H1 (cell line): ENCODE results near the gene VCPKMT. TPM values are rescaled to one million over a fixed set of nuclear protein-coding genes. Genes with fewer than 3 reads are reported as not detected.

Experiments used
- CTCF ChIA-PET: fragments of 300-600 bp; sonication (Branson Sonifier 250); formaldehyde crosslinking; loops from one replicate; lab custom pipeline; 2021; ENCODE audit not compliant: partially characterized antibody; lab: Charles Lee
- POLR2A ChIA-PET: fragments of 300-600 bp; sonication (Branson Sonifier 250); formaldehyde crosslinking; loops from one replicate; lab custom pipeline; 2021; ENCODE audit warnings: inconsistent platforms; ENCODE audit not compliant: partially characterized antibody; lab: Charles Lee
- DNase-seq, 2 experiments: peaks; one replicate each; pipeline versions ENCODE4 v3.0.0 to v3.0.0-alpha.2; 2010 to 2022; ENCODE audit warnings: low spot score in 2 of 2, low read depth in 1 of 2, mixed read lengths in 1 of 2
- FAIRE-seq: peaks from 2 replicates; lab custom pipeline; 2011; peaks lifted over from hg19 to GRCh38; lab: Jason Lieb, UNC
- H2AFZ ChIP-seq: 2 replicates; pipeline ENCODE4 v1.8.1; 2012; ENCODE audit warnings: low read length, inconsistent platforms
- H2AK5ac ChIP-seq: 2 replicates; pipeline ENCODE4 v1.6.1; 2013; ENCODE audit warnings: low read depth, low read length
- H2BK120ac ChIP-seq: replicated peaks from 2 replicates; pipeline ENCODE3; 2013; ENCODE audit warnings: low read depth, low read length, inconsistent platforms
- H2BK12ac ChIP-seq: 2 replicates; pipeline ENCODE4 v1.6.1; 2013; ENCODE audit warnings: low read depth, low read length
- H2BK15ac ChIP-seq: 2 replicates; pipeline ENCODE4 v1.6.1; 2013; ENCODE audit warnings: low read length
- H2BK20ac ChIP-seq: 2 replicates; pipeline ENCODE4 v1.6.1; 2013; ENCODE audit warnings: low read length
- H2BK5ac ChIP-seq: 2 replicates; pipeline ENCODE4 v1.6.1; 2013; ENCODE audit warnings: low read depth, low read length
- H3K14ac ChIP-seq: 2 replicates; pipeline ENCODE4 v1.6.1; 2013; ENCODE audit warnings: inconsistent platforms; ENCODE audit not compliant: insufficient read length
- H3K18ac ChIP-seq: 2 replicates; pipeline ENCODE4 v1.6.1; 2013; ENCODE audit warnings: low read length; ENCODE audit errors: extremely low read depth
- H3K23ac ChIP-seq: 2 replicates; pipeline ENCODE4 v1.6.1; 2013; ENCODE audit warnings: inconsistent platforms; ENCODE audit not compliant: insufficient read length
- H3K23me2 ChIP-seq: 2 replicates; pipeline ENCODE4 v1.6.1; 2013; ENCODE audit warnings: low read depth, low read length
- H3K27ac ChIP-seq: 2 replicates; pipeline ENCODE4 v1.6.1; 2011; ENCODE audit warnings: low read depth, low read length, inconsistent platforms
- H3K27me3 ChIP-seq, 4 experiments: replicated peaks in 1 of 4; 1 replicate in 1 of 4; 2 replicates in 3 of 4; pipeline versions ENCODE4 v1.6.1 to v1.8.1; 2011 to 2013; ENCODE audit warnings: low read length in 3 of 4, mild to moderate bottlenecking in 3 of 4, inconsistent platforms in 2 of 4, mixed read lengths in 2 of 4, moderate library complexity in 1 of 4; ENCODE audit not compliant: control insufficient read depth in 3 of 4, insufficient read depth in 3 of 4; ENCODE audit errors: extremely low read depth in 1 of 4
- H3K36me3 ChIP-seq, 4 experiments: 2 replicates each; pipeline versions ENCODE4 v1.6.1 to v1.8.1; 2011 to 2013; ENCODE audit warnings: mild to moderate bottlenecking in 4 of 4, low read length in 3 of 4, moderate library complexity in 2 of 4, control low read depth in 1 of 4, inconsistent platforms in 1 of 4; ENCODE audit not compliant: insufficient read depth in 4 of 4, control insufficient read depth in 2 of 4
- H3K4ac ChIP-seq: replicated peaks from 2 replicates; pipeline ENCODE3; 2013; ENCODE audit warnings: low read length, low read depth, mixed read lengths, inconsistent platforms; ENCODE audit not compliant: insufficient read length
- H3K4me1 ChIP-seq, 4 experiments: replicated peaks in 1 of 4; 1 replicate in 1 of 4; 2 replicates in 3 of 4; pipeline versions ENCODE4 v1.6.1 to v1.8.1; 2011 to 2013; ENCODE audit warnings: low read length in 3 of 4, inconsistent platforms in 2 of 4, mixed read lengths in 1 of 4; ENCODE audit not compliant: insufficient read depth in 4 of 4, control insufficient read depth in 3 of 4
- H3K4me2 ChIP-seq, 2 experiments: 2 replicates each; pipeline versions ENCODE4 v1.6.1 to v1.8.1; 2011 to 2013; ENCODE audit warnings: low read depth in 2 of 2, low read length in 2 of 2, control low read depth in 1 of 2, inconsistent platforms in 1 of 2, mild to moderate bottlenecking in 1 of 2; ENCODE audit not compliant: insufficient read depth in 1 of 2
- H3K4me3 ChIP-seq, 4 experiments: fragments of 200-600, 300-600 bp in 1 of 4; sonication (generic), shearing (Covaris generic), sonication (Bioruptor Twin) in 1 of 4; 2 replicates each; pipeline versions ENCODE4 v1.5.1 to v1.8.1; 2011 to 2016; ENCODE audit warnings: low read length in 4 of 4, low read depth in 3 of 4, control low read depth in 2 of 4, inconsistent platforms in 2 of 4, mild to moderate bottlenecking in 2 of 4, mixed read lengths in 1 of 4, moderate library complexity in 1 of 4; ENCODE audit not compliant: insufficient read depth in 2 of 4; ENCODE audit errors: extremely low read depth in 1 of 4
- H3K56ac ChIP-seq: replicated peaks from 2 replicates; pipeline ENCODE3; 2013; ENCODE audit warnings: low read depth, mild to moderate bottlenecking, mixed read lengths, low read length, inconsistent platforms; ENCODE audit not compliant: insufficient read length
- H3K79me1 ChIP-seq: 2 replicates; pipeline ENCODE4 v1.6.1; 2013; ENCODE audit warnings: low read depth, low read length, control low read depth
- H3K79me2 ChIP-seq, 2 experiments: 2 replicates each; pipeline versions ENCODE4 v1.6.1 to v1.8.1; 2012 to 2013; ENCODE audit warnings: low read length in 2 of 2, mild to moderate bottlenecking in 2 of 2, inconsistent platforms in 1 of 2; ENCODE audit not compliant: insufficient read depth in 2 of 2, control insufficient read depth in 1 of 2
- H3K9ac ChIP-seq, 4 experiments: replicated peaks in 1 of 4; 1 replicate in 1 of 4; 2 replicates in 3 of 4; pipeline versions ENCODE4 v1.6.1 to v1.8.1; 2011 to 2013; ENCODE audit warnings: low read depth in 3 of 4, low read length in 3 of 4, control low read depth in 2 of 4, mild to moderate bottlenecking in 2 of 4, moderate library complexity in 2 of 4, inconsistent platforms in 1 of 4; ENCODE audit errors: extremely low read depth in 1 of 4
- H3K9me3 ChIP-seq, 2 experiments: 2 replicates each; pipeline versions ENCODE4 v1.6.1 to v1.8.1; 2012 to 2013; ENCODE audit warnings: mild to moderate bottlenecking in 2 of 2, moderate library complexity in 2 of 2, control low read depth in 1 of 2, inconsistent platforms in 1 of 2, low read depth in 1 of 2, low read length in 1 of 2, mixed read lengths in 1 of 2; ENCODE audit not compliant: insufficient read depth in 2 of 2
- H4K20me1 ChIP-seq, 2 experiments: replicated peaks in 1 of 2; 2 replicates each; pipeline versions ENCODE3 to v1.8.1; 2011 to 2013; ENCODE audit warnings: inconsistent platforms in 2 of 2, low read length in 2 of 2, mild to moderate bottlenecking in 1 of 2; ENCODE audit not compliant: insufficient read depth in 2 of 2, control insufficient read depth in 1 of 2
- H4K5ac ChIP-seq: 2 replicates; pipeline ENCODE4 v1.6.1; 2013; ENCODE audit warnings: low read length, low read depth, mixed read lengths, inconsistent platforms; ENCODE audit not compliant: insufficient read length
- H4K8ac ChIP-seq: 2 replicates; pipeline ENCODE4 v1.8.0; 2013; ENCODE audit warnings: mild to moderate bottlenecking, moderate library complexity, low read length, inconsistent platforms; ENCODE audit not compliant: insufficient read depth; ENCODE audit errors: extremely low read depth
- H4K91ac ChIP-seq: replicated peaks from 2 replicates; pipeline ENCODE3; 2013; ENCODE audit warnings: low read length, mixed read lengths, inconsistent platforms; ENCODE audit not compliant: insufficient read length
- FOSL1 ChIP-seq: IDR thresholded peaks from 2 replicates; pipeline ENCODE4 v1.6.1; 2011; ENCODE audit warnings: mild to moderate bottlenecking, low read depth, low read length, moderate library complexity; ENCODE audit not compliant: insufficient read depth
- POU5F1 ChIP-seq: IDR thresholded peaks from 2 replicates; pipeline ENCODE4 v1.6.1; 2011; ENCODE audit warnings: low read depth, mild to moderate bottlenecking, low read length, moderate library complexity
- SP1 ChIP-seq: IDR thresholded peaks from 2 replicates; pipeline ENCODE4 v1.6.1; 2011; ENCODE audit warnings: low read depth, low read length
- WGBS, 2 experiments: shearing (Covaris generic) in 1 of 2; methylation state at CpG; one replicate each; pipeline versions ENCODE4 v1.1.6 to v1.1.7; 2013 to 2015; ENCODE audit warnings: low lambda C conversion rate in 2 of 2, mixed read lengths in 2 of 2, inconsistent platforms in 1 of 2, low coverage in 1 of 2, missing lambda C conversion rate in 1 of 2; ENCODE audit not compliant: insufficient replicate concordance in 2 of 2, insufficient coverage in 1 of 2, insufficient read length in 1 of 2; ENCODE audit errors: extremely low coverage in 1 of 2, missing lambda C conversion rate in 1 of 2; 5-methylcytosine and 5-hydroxymethylcytosine counted together
- polyA plus RNA-seq, 7 experiments: library from polyadenylated mRNA; depleted of rRNA in 3 of 7; stranded (reverse) in 5 of 7; unstranded in 2 of 7; fragments of >200 nt in 5 of 7; fragments of 200-250 nt in 2 of 7; gene quantifications; 1 replicate in 5 of 7; 2 replicates in 1 of 7; 4 replicates in 1 of 7; pipeline versions ENCODE4 v1.2.1 to v1.2.3, GENCODE V29; 2011 to 2013; ENCODE audit warnings: missing spikeins in 2 of 7, mixed read lengths in 2 of 7
- total RNA-seq: library from RNA; stranded (reverse); fragmentation: NEBNext Ultra II Directional; extraction: Animal tissue kit (Norgen Biotek cat#: 25700); gene quantifications from 2 replicates; pipeline ENCODE4 v1.2.1, GENCODE V29; 2021

The VCPKMT gene
- total and polyA plus RNA-seq, 2 of the 8 experiments (the other 6 are each of a cell fraction or from before 2014, with no cell fraction given) = 3.8 to 7.1 TPM

DNA sequence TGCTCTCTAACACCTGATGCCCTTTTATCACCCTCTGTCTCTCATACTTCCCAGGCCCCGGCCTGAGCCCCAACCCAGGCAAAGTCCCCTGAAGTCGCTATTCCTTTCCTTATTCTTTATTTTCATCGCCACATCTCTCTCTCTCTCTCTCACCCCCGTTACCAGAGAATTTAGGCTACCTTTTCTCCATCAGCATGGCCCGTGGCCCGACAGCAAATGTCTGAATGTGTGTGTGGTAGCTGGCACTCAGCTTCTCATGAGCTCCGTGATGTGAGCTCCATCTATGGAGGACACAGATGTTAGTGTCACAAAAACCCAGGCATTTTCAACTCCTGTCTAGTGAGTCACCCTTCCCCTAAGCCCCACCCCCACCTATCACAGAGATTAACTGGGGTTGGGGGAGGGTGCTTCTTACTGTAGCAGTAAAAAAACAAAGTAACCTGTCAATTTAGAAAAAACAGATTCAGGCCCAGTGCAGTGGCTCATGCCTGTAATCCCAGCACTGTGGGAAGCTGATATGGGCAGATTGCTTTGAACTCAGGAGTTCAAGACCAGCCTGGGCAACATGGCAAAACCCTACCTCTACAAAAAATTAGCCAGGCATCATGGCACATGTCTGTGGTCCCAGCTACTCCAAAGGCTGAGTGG, 53.8 kb downstream of the VCPKMT start:
- no peaks in the 10 kb centered on the region; a peak in 1 of 7 replicates for H3K27me3 ChIP-seq
- H3K36me3 ChIP-seq = no peaks in the 10 kb centered on the region
- no peak overlapping the region for H2BK120ac ChIP-seq
- H3K4me2 ChIP-seq = no peak overlapping the region
- no peak for FAIRE-seq
- no peaks in the 10 kb centered on the region for H4K20me1 ChIP-seq
- DNase-seq = no peak
- no peaks in the 10 kb centered on the region for H3K9me3 ChIP-seq
- H4K5ac ChIP-seq = no peak overlapping the region
- H3K4ac ChIP-seq = no peak overlapping the region
- H2BK20ac ChIP-seq = no peak overlapping the region
- H2BK15ac ChIP-seq = no peak overlapping the region
- no peak overlapping the region for H3K9ac ChIP-seq
- CTCF ChIA-PET = interaction anchor here (0.8 to 2.7 kb wide), 9 partner anchors 17 to 201 kb away, joined by 3 to 8 read pairs (median 5); no protein-coding TSS in a partner anchor
- no peaks in the 10 kb centered on the region for H3K79me1 ChIP-seq
- no peak overlapping the region for H3K14ac ChIP-seq
- H3K4me1 ChIP-seq = peaks cover 5 to 13% (median 9%) of the 10 kb centered on the region in 4 experiments; a peak in 6 of 7 replicates
- H2AK5ac ChIP-seq = no peak overlapping the region
- no peak overlapping the region for H3K18ac ChIP-seq
- H4K8ac ChIP-seq = no peak overlapping the region
- no peak overlapping the region for H3K56ac ChIP-seq
- no peak overlapping the region for H3K27ac ChIP-seq
- 81 to 100% methylated on average over 2 to 7 of the region's 7 CpGs for WGBS, 2 experiments
- TF ChIP-seq POU5F1 = no peak
- 0 out of 2 replicates have a peak, but pooled peaks have one; percentile 33 for TF ChIP-seq SP1
- TF ChIP-seq FOSL1 = no peak
- H3K4me3 ChIP-seq = no peak overlapping the region
- no peaks in the 10 kb centered on the region for H3K79me2 ChIP-seq
- H3K23me2 ChIP-seq = no peaks in the 10 kb centered on the region
- 0 out of 2 replicates have a peak overlapping the region, but pooled peaks have one; percentile 56 for H2BK5ac ChIP-seq
- peak overlapping the region; percentile 95; the same call in 1 of the 2 replicates for H2BK12ac ChIP-seq
- H2AFZ ChIP-seq = peak overlapping the region; percentile 75; the same call in 1 of the 2 replicates
- H3K23ac ChIP-seq = no peak overlapping the region
- POLR2A ChIA-PET = no interaction called here
- H4K91ac ChIP-seq = no peak overlapping the region
